Glomerular visceral epithelial cell (primary cell): ENCODE measurements around the gene PDE4D.
"Not testable (repeated sequence)": the region's sequence is repeated elsewhere in the genome, so short reads cannot be mapped to it uniquely, and the experiment has no call there.

Source experiments
- DNase-seq: peaks from one replicate; pipeline ENCODE4 v3.0.0-alpha.2; 2016; ENCODE audit errors: extremely low spot score

The PDE4D gene

GRCh38 chr5:58969795-58970194 is 923.7 kb downstream of the PDE4D start:
- DNase-seq, result no peak

- DNase-seq, result no peak
Measured at GRCh38 chr5:58969253-58969652, 924.3 kb downstream of the PDE4D start.

GRCh38 chr5:58968350-58968749 is 925.2 kb downstream of the PDE4D start:
- DNase-seq, result no peak

- DNase-seq, result no peak
Measured at GRCh38 chr5:58967597-58968281, 925.8 kb downstream of the PDE4D start.

- DNase-seq, result no peak
Measured at GRCh38 chr5:58965677-58966414, 927.7 kb downstream of the PDE4D start.

- no peak for DNase-seq
Measured at GRCh38 chr5:58963821-58964220, 929.7 kb downstream of the PDE4D start.

- peak; percentile 97 for DNase-seq
Measured at GRCh38 chr5:58963361-58963760, 930.2 kb downstream of the PDE4D start.

- DNase-seq, result no peak
Measured at GRCh38 chr5:58961631-58962280, 931.8 kb downstream of the PDE4D start.

GRCh38 chr5:58958701-58959100 is 934.8 kb downstream of the PDE4D start:
- DNase-seq, result no peak

- DNase-seq, result not testable (repeated sequence)
Measured at GRCh38 chr5:58953218-58953617, 940.3 kb downstream of the PDE4D start.

- DNase-seq, result no peak
Measured at GRCh38 chr5:58950224-58950623, 943.3 kb downstream of the PDE4D start.

GRCh38 chr5:58946230-58946629 is 947.3 kb downstream of the PDE4D start:
- DNase-seq, result no peak

- DNase-seq, result peak; percentile 40
Measured at GRCh38 chr5:58944221-58944620, 949.3 kb downstream of the PDE4D start.

- peak; percentile 84 for DNase-seq
Measured at GRCh38 chr5:58940446-58940845, 953.1 kb downstream of the PDE4D start.

GRCh38 chr5:58939664-58940063 is 953.9 kb downstream of the PDE4D start:
- DNase-seq, result no peak

GRCh38 chr5:58938563-58939424 is 954.7 kb downstream of the PDE4D start:
- DNase-seq, result no peak

GRCh38 chr5:58937031-58937681 is 956.4 kb downstream of the PDE4D start:
- no peak for DNase-seq

- no peak for DNase-seq
Measured at GRCh38 chr5:58934629-58935097, 958.9 kb downstream of the PDE4D start.

- no peak for DNase-seq
Measured at GRCh38 chr5:58933891-58934628, 959.5 kb downstream of the PDE4D start.

- no peak for DNase-seq
Measured at GRCh38 chr5:58932057-58932612, 961.4 kb downstream of the PDE4D start.
